Skeletal muscle satellite cell (primary cell): Measurements from ENCODE around the gene TAAR1.
"Not testable (repeated sequence)": the region's sequence is repeated elsewhere in the genome, so short reads cannot be mapped to it uniquely, and the experiment has no call there.

ENCODE experiments used
- H3K27me3 ChIP-seq: 2 replicates; pipeline ENCODE4 v1.7.0; 2013; ENCODE audit warnings: low read length; ENCODE audit not compliant: control insufficient read depth, insufficient read depth
- H3K36me3 ChIP-seq: 2 replicates; pipeline ENCODE4 v1.7.0; 2013; ENCODE audit warnings: mild to moderate bottlenecking, control low read depth, low read length; ENCODE audit not compliant: insufficient read depth
- H3K4me1 ChIP-seq: 2 replicates; pipeline ENCODE4 v1.7.0; 2013; ENCODE audit warnings: low read length; ENCODE audit not compliant: control insufficient read depth, insufficient read depth
- H3K4me2 ChIP-seq: 2 replicates; pipeline ENCODE4 v1.7.0; 2013; ENCODE audit warnings: mild to moderate bottlenecking, low read length
- H3K4me3 ChIP-seq: 2 replicates; pipeline ENCODE4 v1.7.0; 2013; ENCODE audit warnings: low read length
- H3K9ac ChIP-seq: 2 replicates; pipeline ENCODE4 v1.7.0; 2013; ENCODE audit warnings: mild to moderate bottlenecking, low read depth, low read length, moderate library complexity
- H3K9me3 ChIP-seq: replicated peaks from 2 replicates; pipeline ENCODE4 v1.7.0; 2013; ENCODE audit warnings: mild to moderate bottlenecking, control low read depth, low read length

The TAAR1 gene

DNA sequence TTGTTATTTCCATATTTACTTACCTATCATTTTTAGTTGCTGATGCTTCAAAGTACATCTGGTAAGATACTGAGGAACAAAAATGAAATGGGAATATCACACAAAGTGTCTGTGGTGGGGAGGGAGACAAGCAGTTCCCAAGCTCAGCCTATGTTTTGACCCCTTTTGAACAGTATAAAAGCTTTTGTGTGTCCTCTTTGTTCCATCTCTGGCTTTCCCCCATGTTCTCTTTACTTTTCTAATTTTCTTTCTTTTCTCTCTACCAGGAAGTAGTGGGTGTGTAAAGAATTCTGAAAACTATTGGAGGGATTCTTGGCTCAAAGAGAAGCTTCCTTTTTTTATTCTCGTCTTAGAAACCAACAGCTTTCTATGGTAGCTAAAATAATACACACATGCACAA lies 42.3 kb downstream of the TAAR1 start:
- Histone ChIP-seq H3K4me1 (no peaks in the 10 kb centered on the region), H3K4me2 (no peak overlapping the region), H3K4me3 (no peak overlapping the region), H3K9ac (no peak overlapping the region), H3K36me3 (no peaks in the 10 kb centered on the region), H3K9me3 (no peaks in the 10 kb centered on the region), H3K27me3 (peaks cover 13% of the 10 kb centered on the region)

DNA sequence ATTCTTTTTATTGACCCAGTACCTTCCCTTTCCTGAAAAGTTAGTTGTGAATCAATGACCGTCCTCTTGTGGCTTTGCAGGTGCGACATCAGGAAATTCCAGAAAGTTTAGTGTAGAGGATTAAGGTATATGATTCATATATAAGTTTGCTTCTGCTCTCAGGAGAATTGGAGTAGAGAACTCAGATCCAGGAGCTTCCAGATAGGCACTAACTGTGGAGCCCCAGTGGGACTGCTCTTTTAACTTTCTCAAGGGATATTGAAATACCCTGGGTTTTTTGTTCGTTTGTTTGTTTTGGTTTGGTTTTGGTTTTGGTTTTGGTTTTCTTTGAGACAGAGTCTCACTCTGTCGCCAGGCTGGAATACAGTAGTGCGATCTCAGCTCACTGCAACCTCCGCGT lies 44.4 kb downstream of the TAAR1 start:
- H3K4me3 ChIP-seq, result no peak overlapping the region

DNA sequence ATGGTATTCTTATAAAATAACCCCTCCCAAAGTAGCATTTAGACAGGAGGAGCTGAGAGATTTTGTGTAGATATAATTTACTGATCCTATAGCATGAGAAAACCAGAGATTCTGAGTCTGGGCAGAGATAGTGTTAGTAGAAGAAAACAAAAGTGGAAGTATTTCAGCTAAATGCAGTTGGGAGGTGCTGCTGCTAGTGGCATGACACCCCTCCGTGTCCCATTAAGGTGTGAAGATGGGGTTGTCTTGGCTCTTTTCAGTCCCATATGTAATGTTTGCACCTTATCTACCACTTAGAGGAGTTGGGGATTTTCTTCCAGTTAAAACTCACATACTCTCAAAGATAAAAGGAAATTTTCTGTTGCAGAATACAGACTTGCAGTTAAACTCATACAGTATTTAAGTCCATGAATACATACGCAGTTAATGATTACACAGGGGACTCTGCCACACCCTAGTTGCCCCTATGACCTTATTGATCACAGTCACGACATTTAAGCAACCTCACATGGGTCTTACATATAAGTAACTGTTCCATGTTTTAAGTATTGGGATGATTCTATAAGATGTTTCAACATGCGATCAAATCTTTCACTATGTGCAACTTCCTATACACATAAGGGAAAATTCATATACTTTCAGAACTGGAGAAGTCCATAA lies 46.4 kb downstream of the TAAR1 start:
- Histone ChIP-seq H3K4me3 (no peak overlapping the region), H3K4me1 (no peaks in the 10 kb centered on the region), H3K36me3 (no peaks in the 10 kb centered on the region), H3K4me2 (no peak overlapping the region), H3K9me3 (no peaks in the 10 kb centered on the region), H3K27me3 (peaks cover 5% of the 10 kb centered on the region), H3K9ac (no peak overlapping the region)

More for the DNA sequence above, 44.4 kb downstream of the TAAR1 start:
- Histone ChIP-seq H3K36me3 (no peaks in the 10 kb centered on the region), H3K4me2 (no peak overlapping the region), H3K27me3 (peaks cover 9% of the 10 kb centered on the region), H3K9me3 (no peaks in the 10 kb centered on the region), H3K9ac (no peak overlapping the region), H3K4me1 (no peaks in the 10 kb centered on the region)

DNA sequence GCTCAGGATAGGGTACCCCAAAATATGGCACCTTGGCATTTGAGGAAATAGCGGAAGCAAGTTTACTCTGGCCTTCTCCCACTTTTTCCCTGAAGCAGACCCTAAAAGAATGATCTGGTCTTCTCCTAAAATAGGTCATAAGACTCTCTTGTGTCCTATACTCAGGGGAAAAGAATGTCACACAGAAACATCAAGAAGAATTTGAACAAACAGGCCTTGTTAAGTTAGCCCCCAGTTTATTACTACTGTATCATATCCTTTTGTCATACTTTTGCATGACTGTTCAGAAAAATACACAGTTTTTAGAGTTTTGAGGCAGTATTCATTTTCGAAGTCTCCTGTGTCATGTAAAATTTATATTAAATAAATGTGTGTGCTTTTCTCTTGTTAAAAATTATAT lies 47.4 kb downstream of the TAAR1 start:
- Histone ChIP-seq H3K4me1 (no peaks in the 10 kb centered on the region), H3K9me3 (no peaks in the 10 kb centered on the region), H3K36me3 (no peaks in the 10 kb centered on the region), H3K4me3 (no peak overlapping the region), H3K27me3 (peaks cover 4% of the 10 kb centered on the region), H3K9ac (no peak overlapping the region), H3K4me2 (no peak overlapping the region)

DNA sequence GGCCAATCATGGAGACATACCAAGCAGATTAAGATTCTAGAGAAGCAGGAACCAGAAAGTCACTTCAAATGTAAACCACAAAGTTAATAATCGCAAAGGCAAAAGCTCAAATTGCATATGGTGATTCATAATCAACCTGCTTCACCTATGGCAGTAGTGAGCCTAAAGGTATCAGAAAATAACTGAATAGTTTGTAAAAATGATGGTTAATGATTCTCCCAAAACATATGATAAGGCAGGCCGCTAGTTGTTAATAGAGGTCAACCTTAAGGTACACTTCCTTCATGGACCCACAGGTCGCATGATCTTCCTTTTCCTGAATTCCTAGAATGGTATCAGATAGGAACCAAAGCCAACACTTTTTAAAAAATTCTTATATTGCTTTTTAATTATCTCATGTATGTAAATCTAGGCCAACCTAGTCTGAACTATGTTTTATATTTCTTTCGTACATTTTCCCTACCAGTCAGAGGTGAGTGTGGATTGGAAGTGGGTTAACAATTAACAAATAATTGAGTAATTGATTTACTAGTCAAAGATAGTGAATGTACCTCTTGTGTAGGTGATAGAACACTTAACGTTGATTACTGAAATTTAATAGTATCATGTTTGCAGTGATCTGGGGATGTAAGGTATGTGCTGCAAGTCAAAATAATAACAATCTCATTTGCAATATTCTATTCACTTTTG lies 51.3 kb downstream of the TAAR1 start:
- Histone ChIP-seq H3K9me3 (no peaks in the 10 kb centered on the region), H3K4me1 (no peaks in the 10 kb centered on the region), H3K4me3 (no peak overlapping the region), H3K27me3 (no peaks in the 10 kb centered on the region), H3K9ac (no peak overlapping the region), H3K4me2 (no peak overlapping the region), H3K36me3 (no peaks in the 10 kb centered on the region)

DNA sequence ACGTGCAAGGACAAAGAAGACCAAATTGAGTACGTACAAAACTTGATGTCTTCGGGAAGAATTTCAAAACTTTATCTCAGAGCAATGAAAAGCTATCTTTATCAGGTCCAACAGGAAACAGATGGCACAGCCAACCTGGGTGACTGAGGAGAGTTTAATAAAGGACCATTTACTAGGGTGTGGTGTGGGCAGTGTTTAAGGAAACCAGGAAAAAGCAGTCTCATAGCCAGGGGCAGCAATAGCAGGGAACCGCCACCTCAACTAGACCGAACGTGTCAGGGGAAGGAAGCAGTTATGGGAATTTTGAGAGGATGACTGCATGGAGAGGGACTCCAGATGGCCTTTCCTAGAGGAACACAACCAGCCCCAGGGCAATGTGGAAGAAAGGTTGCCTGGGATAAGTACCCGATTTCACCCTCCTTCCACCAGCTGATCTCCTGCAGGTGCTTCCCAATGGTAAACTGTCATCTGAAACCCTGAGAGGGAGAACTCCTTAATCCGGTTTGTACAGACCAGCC lies 54.3 kb downstream of the TAAR1 start:
- Histone ChIP-seq H3K27me3 (peaks cover 9% of the 10 kb centered on the region), H3K4me3 (no peak overlapping the region), H3K9me3 (no peaks in the 10 kb centered on the region), H3K9ac (no peak overlapping the region), H3K4me2 (no peak overlapping the region), H3K4me1 (no peaks in the 10 kb centered on the region), H3K36me3 (no peaks in the 10 kb centered on the region)

DNA sequence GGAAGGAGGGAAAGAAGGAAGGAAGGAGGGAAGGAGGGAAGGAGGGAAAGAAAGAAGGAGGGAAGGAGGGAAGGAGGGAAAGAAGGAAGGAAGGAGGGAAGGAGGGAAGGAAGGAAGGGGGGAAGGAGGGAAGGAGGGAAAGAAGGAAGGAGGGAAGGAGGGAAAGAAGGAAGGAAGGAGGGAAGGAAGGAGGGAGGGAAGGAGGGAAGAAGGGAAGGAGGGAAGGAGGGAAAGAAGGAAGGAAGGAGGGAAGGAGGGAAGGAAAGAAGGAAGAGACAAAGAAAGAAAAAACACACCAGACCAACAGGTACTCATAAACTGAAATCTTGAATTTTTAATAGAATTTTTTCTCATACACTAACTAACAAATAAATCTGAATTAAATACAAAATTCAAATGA lies 58.1 kb downstream of the TAAR1 start:
- H3K27me3 ChIP-seq, result peaks cover 25% of the 10 kb centered on the region
- H3K4me1 ChIP-seq, H3K9me3 ChIP-seq, H3K9ac ChIP-seq, H3K4me2 ChIP-seq, H3K36me3 ChIP-seq, H3K4me3 ChIP-seq: not testable (repeated sequence)

DNA sequence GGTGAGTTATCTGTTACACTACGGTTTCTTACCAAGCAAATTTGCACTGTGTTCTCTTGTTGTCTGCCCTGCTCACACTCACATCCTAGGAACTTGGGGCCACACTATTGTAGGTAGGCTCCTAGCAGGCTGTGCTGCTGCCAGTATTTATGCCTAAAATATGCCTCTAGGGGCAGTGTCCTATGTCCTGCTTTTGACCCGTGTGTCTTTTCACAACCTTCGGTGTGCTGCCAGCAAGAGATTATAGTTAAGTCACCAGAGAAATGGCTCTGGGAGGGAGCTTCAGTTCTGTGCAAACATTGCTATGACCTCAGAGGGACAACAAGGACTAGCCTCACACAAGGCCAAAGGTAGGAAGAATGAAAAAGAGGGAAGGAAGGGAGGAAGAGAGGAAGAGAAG lies 60.5 kb downstream of the TAAR1 start:
- no peaks in the 10 kb centered on the region for H3K4me1 ChIP-seq
- H3K4me3 ChIP-seq, result no peak overlapping the region
- H3K9me3 ChIP-seq, result no peaks in the 10 kb centered on the region
- H3K4me2 ChIP-seq, result no peak overlapping the region
- H3K27me3 ChIP-seq, result peaks cover 28% of the 10 kb centered on the region
- H3K36me3 ChIP-seq, result no peaks in the 10 kb centered on the region
- no peak overlapping the region for H3K9ac ChIP-seq

DNA sequence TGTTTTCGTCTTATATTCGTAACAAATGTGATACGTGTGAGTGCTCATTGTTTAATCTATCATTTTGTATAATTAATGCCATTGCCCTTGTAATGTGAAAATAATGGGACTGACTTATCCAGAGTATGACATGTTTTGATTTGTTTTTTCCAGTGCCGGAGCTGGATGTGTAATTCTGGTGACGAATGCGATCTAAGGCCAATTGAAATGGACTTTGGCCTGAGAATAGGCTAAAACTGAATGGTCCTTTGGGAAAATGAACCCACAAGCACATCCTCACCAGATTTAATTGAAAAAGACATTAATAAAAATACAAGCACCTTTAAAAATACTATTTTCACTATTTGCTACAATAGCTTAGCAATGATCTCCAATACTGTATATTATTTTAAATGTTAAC lies 62.8 kb downstream of the TAAR1 start:
- no peak overlapping the region for H3K9ac ChIP-seq
- peaks cover 40% of the 10 kb centered on the region for H3K27me3 ChIP-seq
- H3K4me2 ChIP-seq, result no peak overlapping the region
- H3K4me1 ChIP-seq, result no peaks in the 10 kb centered on the region
- H3K9me3 ChIP-seq, result no peaks in the 10 kb centered on the region
- no peaks in the 10 kb centered on the region for H3K36me3 ChIP-seq
- H3K4me3 ChIP-seq, result no peak overlapping the region
